ENCODE measurements around the gene TTC7B. TPM values are rescaled to one million over a fixed set of nuclear protein-coding genes. Genes with fewer than 3 reads are reported as not detected.

TTC7B gene
- total and polyA plus RNA-seq, 2 of the 8 experiments (the other 6 are each of a cell fraction or from before 2014, with no cell fraction given): 23.7 to 34.0 TPM

DNA sequence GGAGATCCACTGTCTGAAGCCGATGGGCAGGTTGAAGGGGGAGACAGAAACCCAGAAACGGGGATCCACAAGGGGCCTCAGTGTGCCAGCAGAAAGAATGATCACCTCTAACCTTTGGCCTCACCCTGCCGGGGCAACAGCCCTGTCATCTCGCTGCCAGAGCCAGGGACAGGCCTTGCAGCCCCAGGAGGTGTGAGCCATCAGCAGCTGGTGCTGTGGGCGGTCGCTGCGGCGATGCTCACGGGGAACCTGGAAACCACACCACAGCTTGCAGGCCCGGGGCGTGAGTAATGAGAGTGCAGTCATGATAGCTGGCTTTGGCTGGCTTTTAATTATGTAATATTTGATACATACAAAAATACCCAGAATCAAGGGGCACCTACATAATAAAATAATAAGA is 4.7 kb upstream of the TTC7B start (continued):
- no peak for TF ChIP-seq YY1 (IDR thresholded peaks at IDR 0.05; ENCODE audit: low read depth, low read length)
- no peak for TF ChIP-seq TCF12 (IDR thresholded peaks at IDR 0.05; ENCODE audit: low read depth, low read length)
- no peak for TF ChIP-seq E2F6 (IDR thresholded peaks at IDR 0.05)
- no peak for TF ChIP-seq GABPA (IDR thresholded peaks at IDR 0.05; ENCODE audit: borderline replicate concordance, insufficient read depth, low read length)
- no peak for TF ChIP-seq TEAD4 (IDR thresholded peaks at IDR 0.05; ENCODE audit: low read depth, low read length)
